ENCODE data around the gene SCCPDH. TPM values are rescaled to one million over a fixed set of nuclear protein-coding genes. Genes with fewer than 3 reads are reported as not detected.

SCCPDH gene
- total and polyA plus RNA-seq, 2 of the 13 experiments (the other 11 are each of a cell fraction or from before 2014, with no cell fraction given), result 36.7 to 62.3 TPM

- peak; percentile 49 for TF ChIP-seq HOXA3 (CRISPR knock-in tag; IDR thresholded peaks at IDR 0.05)
- TF ChIP-seq NFIB (CRISPR knock-in tag; IDR thresholded peaks at IDR 0.05; ENCODE audit: borderline replicate concordance), result no peak
- no peak for TF ChIP-seq ZNF331 (CRISPR knock-in tag; IDR thresholded peaks at IDR 0.05)
- TF ChIP-seq CENPBD1 (CRISPR knock-in tag; IDR thresholded peaks at IDR 0.05; ENCODE audit: borderline replicate concordance, low read depth), result no peak
- no peak; the same call in 1 of the 2 replicates for TF ChIP-seq MLXIP (CRISPR knock-in tag; IDR thresholded peaks at IDR 0.05; ENCODE audit: borderline replicate concordance)
- TF ChIP-seq CERS6 (CRISPR knock-in tag; IDR thresholded peaks at IDR 0.05), result no peak
- no peak for TF ChIP-seq CBX2 (IDR thresholded peaks at IDR 0.05; ENCODE audit: low read depth, low read length)
- TF ChIP-seq CBX2 (CRISPR knock-in tag; IDR thresholded peaks at IDR 0.05; ENCODE audit: low read depth), result no peak
- TF ChIP-seq ZC3H13 (CRISPR knock-in tag; IDR thresholded peaks at IDR 0.05), result 0 out of 2 replicates have a peak, but pooled peaks have one; percentile 58
- 0 out of 2 replicates have a peak, but pooled peaks have one; percentile 36 for TF ChIP-seq MLX (CRISPR knock-in tag; IDR thresholded peaks at IDR 0.05)
- TF ChIP-seq ZNF563 (CRISPR knock-in tag; IDR thresholded peaks at IDR 0.05), result peak; percentile 70; the same call in 1 of the 2 replicates
- peak; percentile 91; the same call in 1 of the 2 replicates for TF ChIP-seq ZNF790 (CRISPR knock-in tag; IDR thresholded peaks at IDR 0.05; ENCODE audit: borderline replicate concordance)
- peak; percentile 40; the same call in 1 of the 2 replicates for TF ChIP-seq GFI1 (CRISPR knock-in tag; IDR thresholded peaks at IDR 0.05; ENCODE audit: borderline replicate concordance)
- TF ChIP-seq MAX (IDR thresholded peaks at IDR 0.05), result peak; percentile 72
- no peak for TF ChIP-seq ZNF609 (CRISPR knock-in tag; IDR thresholded peaks at IDR 0.05; ENCODE audit: borderline replicate concordance)
- no peak for TF ChIP-seq PHF21A (CRISPR knock-in tag; IDR thresholded peaks at IDR 0.05)
- no peak for TF ChIP-seq ZNF460 (CRISPR knock-in tag; IDR thresholded peaks at IDR 0.05; ENCODE audit: borderline replicate concordance)
- TF ChIP-seq SNAPC5 (CRISPR knock-in tag; IDR thresholded peaks at IDR 0.05; ENCODE audit: borderline replicate concordance), result 0 out of 2 replicates have a peak, but pooled peaks have one; percentile 36
These were observed at the start of gene SCCPDH (continued) for GRCh38 chr1:246724016-246724730.

Data from HepG2 (cell line).